HG02642 (cell line): Measurements from ENCODE around the gene SETD2.
"Not testable (repeated sequence)": the region's sequence is repeated elsewhere in the genome, so short reads cannot be mapped to it uniquely, and the experiment has no call there.

Experiments used
- ATAC-seq: cut with Tn5 transposase; IDR thresholded peaks from one replicate; pipeline ENCODE4 v1.9.1; 2021; ENCODE audit warnings: mild to moderate bottlenecking; ENCODE audit not compliant: unreplicated experiment, poor library complexity

The SETD2 gene

DNA sequence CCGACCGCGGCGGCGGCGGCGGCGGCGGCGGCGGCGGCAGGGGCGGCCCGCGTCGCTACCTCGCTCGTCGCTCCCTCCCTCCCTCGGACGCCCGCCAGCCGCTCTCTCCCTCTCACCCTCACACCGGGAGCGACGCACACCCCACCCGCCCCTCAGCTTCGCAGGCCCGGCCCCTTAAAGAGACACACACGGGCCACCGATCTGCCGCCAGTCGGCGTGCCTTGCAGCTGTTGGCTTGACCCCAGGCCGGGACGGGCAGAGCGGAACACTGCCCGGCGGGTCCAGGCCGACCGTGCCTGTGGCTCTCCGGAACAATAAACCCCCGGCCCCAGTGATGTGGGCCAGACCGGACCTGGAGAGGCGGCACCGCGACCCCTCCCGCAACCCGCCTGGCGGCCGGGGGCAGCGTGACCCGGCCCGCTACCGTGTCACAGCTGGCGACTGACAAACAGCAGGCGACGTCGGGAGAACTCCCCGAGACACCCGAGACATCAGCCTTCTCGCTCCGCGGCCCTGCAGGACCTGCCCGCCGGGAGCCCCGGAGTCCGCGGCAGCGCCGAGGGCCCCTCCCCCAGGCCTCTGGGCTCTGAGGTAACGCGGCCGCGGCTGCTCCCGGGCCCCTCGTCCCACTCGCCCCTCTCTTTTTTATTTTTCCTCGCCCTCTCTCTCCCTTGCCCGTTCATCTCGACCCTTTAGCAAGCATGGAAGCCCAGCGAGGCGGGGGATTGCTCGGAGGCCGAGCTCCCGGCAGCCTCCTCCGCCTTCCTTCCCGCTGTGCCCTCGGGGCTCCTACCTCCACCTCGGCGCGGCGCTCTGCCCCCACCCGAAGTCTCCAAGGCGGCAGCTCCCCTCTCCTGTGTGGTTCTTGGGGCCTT is at the start of gene SETD2:
Gene SETD2 (minus strand): TSS at position 107 of the 875 bp plus-strand sequence. CDS start 189 bp downstream, outside the sequence.
- peak; percentile 70 for ATAC-seq

DNA sequence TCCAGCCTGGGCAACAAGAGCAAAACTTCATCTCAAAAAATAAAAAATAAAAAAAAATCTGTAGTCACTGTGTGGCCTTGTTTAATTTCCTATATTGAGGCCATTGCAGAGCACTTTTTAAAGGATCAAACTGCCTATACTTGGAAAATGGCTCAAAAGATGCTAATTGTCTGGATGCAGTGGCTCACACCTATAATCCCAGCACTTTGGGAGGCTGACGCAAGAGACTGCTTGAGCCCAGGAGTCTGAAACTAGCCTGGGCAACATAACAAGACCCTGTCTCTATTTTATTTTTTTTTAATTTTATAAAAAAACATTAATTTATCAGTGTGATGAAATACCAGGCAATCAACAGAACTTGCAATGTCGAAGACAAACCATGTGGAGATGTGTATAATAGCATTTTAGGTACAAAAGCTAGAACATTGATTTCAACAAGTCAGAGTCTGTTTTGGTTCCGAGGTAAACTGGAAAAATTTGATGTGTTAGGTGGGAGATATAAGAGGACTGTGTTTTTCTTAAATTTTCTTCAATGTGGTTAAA is 47.0 kb upstream of the SETD2 start:
- ATAC-seq = no peak

- ATAC-seq = not testable (repeated sequence)
Measured at GRCh38 chr3:47206022-47206421, 42.1 kb upstream of the SETD2 start.

DNA sequence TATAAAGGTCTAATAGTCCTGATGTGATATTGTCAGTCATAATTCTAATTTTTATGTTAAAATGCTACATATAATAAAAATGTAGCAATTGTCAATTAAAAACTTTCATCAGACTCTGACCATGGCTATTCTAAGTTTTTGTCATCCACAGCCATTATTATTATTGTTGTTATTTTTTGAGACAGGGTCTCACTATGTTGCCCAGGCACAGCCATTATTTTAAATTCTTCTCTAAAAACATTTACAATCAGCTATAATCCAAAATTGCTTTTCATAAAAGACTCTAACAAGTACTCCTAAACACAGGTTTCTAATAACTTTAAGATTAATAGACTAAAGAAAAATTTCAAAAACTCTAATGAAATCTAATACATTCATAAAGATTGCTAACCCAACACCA is 41.0 kb upstream of the SETD2 start:
- no peak for ATAC-seq

GRCh38 chr3:47202542-47202941 is 38.6 kb upstream of the SETD2 start:
- no peak for ATAC-seq

GRCh38 chr3:47197287-47197686 is 33.4 kb upstream of the SETD2 start:
- no peak for ATAC-seq

GRCh38 chr3:47194994-47195393 is 31.1 kb upstream of the SETD2 start:
- no peak for ATAC-seq

DNA sequence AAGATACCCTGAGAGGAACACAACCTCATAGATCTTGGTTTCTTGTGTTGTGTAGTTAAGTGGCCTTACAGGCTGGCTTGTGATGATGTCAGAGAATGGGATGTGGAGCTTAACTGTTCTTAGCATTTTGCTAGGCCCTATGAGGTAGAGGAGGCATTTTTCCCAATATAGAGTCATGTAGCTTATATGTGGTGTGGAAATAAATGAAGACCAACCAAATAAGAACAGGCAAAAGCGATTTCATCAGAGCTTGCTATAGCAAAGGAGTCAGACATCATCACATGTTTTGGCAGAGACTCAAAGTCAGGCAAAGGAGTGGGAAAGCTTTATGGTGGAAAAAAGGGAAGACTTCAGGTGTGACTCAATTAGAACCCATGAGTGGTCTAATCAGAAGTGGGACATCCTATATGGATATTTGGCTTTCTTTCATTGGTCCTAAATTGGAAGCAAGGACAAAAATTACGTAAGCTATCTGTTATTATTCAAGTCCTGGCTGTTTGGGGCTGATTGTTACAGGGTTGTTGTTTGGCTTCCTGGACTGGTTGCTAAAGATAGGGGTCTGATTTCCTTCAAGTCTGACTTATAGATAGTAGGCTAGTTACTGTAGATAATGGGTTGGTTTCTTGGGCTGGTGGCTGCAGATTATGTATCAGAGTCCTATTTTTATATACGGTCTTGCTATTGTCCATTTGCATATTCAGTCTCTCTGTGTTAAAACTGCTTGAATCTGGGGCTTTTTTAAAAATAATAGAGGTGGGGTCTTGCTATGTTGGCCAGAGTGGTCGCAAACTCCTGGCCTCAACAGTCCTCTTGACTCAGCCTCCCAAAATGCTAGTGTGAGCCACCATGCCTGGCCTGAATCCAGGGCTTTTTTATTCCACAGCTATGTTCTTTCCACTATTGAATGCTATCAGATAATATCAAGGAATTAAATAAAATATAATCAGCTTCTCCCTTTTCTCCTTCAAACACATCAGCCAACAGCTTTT is 30.3 kb upstream of the SETD2 start:
- ATAC-seq = no peak

GRCh38 chr3:47186285-47186684 is 22.4 kb upstream of the SETD2 start:
- ATAC-seq = no peak

- ATAC-seq = not testable (repeated sequence)
Measured at GRCh38 chr3:47181685-47182084, 17.8 kb upstream of the SETD2 start.

DNA sequence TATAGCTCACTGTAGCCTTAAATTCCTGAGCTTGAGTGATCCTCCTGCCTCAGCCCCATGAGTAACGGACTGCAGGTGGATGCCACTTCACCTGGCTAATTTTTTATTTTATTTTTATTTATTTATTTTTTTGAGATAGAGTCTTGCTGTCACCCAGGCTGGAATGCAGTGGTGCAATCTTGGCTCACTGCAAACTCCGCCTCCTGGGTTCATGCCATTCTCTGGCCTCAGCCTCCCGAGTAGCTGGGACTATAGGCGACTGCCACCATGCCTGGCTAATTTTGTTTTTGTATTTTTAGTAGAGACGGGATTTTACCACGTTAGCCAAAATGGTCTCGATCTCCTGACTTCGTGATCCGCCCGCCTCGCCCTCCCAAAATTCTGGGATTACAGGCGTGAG is 16.1 kb upstream of the SETD2 start:
- not testable (repeated sequence) for ATAC-seq

DNA sequence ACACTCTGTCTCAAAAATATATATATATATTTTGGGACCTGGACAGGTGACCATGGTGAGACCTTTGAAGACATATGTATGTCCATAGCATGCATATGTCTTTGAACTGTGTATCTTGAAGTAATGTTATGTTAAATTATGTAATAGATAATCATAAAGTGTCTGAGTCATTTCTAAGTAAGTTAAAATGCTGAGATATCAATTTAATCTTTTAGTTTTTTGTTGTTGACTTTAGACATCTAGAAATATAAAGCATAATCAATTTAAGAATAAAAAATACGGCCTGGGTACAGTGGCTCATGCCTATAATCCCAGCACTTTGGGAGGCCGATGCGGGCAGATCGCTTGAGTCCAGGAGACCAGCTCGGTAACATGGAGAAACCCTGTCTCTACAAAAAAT is 12.7 kb upstream of the SETD2 start:
- no peak for ATAC-seq

GRCh38 chr3:47163169-47164006 is 525 bp downstream of the SETD2 start:
- peak; percentile 41 for ATAC-seq

- no peak for ATAC-seq
Measured at GRCh38 chr3:47162697-47163168, 1.2 kb downstream of the SETD2 start.

- no peak for ATAC-seq
Measured at GRCh38 chr3:47161983-47162696, 1.8 kb downstream of the SETD2 start.

- ATAC-seq = no peak
Measured at GRCh38 chr3:47159820-47160219, 4.1 kb downstream of the SETD2 start.

- no peak for ATAC-seq
Measured at GRCh38 chr3:47158208-47158607, 5.7 kb downstream of the SETD2 start.

- no peak for ATAC-seq
Measured at GRCh38 chr3:47156396-47156795, 7.5 kb downstream of the SETD2 start.

DNA sequence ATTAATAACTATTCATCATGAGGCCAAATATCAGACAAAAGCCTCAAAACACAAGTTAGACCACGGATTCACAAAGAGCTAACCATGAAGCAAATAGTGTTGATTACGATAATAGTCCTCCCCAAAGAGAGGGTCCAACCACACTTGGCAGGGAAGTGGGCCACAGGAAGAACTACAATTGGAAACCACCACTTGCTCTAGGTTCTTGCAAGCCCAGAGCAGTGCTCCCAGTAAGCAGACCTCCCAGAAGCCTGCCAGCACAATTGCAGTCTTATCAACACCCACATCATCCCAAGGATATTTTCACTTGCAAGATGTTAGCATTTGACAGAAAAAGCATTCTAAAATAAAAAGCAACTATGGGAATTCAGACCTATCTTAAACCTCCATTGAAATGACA is 11.3 kb downstream of the SETD2 start:
- no peak for ATAC-seq
